CD4-positive, alpha-beta T cell treated with Interleukin-21 for 1 hour (primary cell): ENCODE data around the gene PLET1.
"Not testable (repeated sequence)": the region's sequence is repeated elsewhere in the genome, so short reads cannot be mapped to it uniquely, and the experiment has no call there.

Source experiments
- DNase-seq: peaks from one replicate; pipeline ENCODE4 v3.0.0-alpha.2; 2020

The PLET1 gene

DNA sequence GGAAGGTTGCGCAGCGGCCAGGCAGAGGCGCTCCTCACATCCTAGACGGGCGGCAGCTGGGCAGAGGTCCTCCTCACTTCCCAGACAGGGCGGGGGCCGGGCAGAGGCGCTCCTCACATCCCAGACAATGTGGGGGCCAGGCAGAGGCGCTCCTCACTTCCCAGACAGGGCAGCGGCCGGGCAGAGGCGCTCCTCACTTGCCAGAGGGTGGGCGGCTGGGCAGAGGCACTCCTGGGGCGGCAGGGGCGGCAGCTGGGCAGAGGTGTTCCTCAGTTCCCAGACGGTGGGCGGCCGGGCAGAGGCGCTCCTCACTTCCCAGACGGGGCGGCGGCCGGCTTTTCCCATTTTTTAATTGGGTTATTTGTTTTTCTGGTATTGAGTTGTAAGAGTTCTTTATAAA, 54.6 kb downstream of the PLET1 start:
- DNase-seq = no peak

DNA sequence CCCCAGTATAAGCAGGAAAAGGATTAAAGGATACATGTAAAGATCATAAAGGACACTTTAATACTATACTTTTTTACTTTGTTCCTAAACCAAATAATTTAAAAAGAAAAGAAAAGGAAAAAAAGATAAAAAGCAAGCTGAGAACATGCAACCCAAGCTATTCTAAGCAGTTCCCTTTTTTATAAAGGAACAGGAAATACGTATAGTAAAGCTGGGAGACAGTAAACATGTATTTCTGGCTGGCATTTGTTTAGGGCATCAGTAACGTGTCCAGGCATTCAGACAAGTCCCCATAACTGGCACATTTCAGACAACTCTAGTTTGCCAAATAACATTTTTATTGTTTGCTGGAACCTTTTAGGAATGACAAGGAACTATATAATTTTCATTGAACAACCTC, 60.4 kb downstream of the PLET1 start:
- DNase-seq = no peak

DNA sequence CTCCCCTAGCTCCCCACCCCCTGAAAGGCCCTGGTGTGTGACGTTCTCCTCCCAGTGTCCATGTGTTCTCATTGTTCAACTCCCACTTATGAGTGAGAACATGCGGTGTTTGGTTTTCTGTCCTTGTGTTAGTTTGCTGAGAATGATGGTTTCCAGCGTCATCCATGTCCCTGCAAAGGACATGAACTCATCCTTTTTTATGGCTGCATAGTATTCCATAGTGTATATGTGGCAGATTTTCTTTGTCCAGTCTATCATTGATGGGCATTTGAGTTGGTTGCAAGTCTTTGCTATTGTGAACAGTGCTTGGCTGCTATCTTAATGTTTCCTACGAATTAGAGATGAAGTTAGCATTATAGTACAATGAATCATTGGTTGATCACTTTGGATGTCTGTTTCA, 61.6 kb downstream of the PLET1 start:
- not testable (repeated sequence) for DNase-seq
